Liver (tissue), 9 donors: ENCODE data around the gene PEAK3. TPM values are rescaled to one million over a fixed set of nuclear protein-coding genes. Genes with fewer than 3 reads are reported as not detected.
A peak's percentile ranks its signal among the peaks of the same experiment; 100 is the strongest.

ENCODE experiments used
- DNase-seq: peaks from one replicate; pipeline ENCODE4 v3.0.0-alpha.2; 2017; ENCODE audit warnings: low spot score
- H3K27ac ChIP-seq, 2 donors: one replicate each; pipeline ENCODE4 v1.7.0; 2013; ENCODE audit warnings: inconsistent platforms in 2 of 2, low read length in 2 of 2, control low read depth in 1 of 2, low read depth in 1 of 2, mild to moderate bottlenecking in 1 of 2
- H3K27me3 ChIP-seq, 4 donors: one replicate each; pipeline versions ENCODE4 v1.6.1 to v1.7.0; 2013; ENCODE audit warnings: low read length in 3 of 4, inconsistent platforms in 1 of 4, mild to moderate bottlenecking in 1 of 4, moderate library complexity in 1 of 4; ENCODE audit not compliant: control insufficient read depth in 4 of 4, insufficient read depth in 4 of 4
- H3K36me3 ChIP-seq, 4 donors: one replicate each; pipeline versions ENCODE4 v1.6.1 to v1.7.0; 2013; ENCODE audit warnings: low read length in 3 of 4, mild to moderate bottlenecking in 3 of 4, low read depth in 1 of 4, moderate library complexity in 1 of 4; ENCODE audit not compliant: control insufficient read depth in 4 of 4, insufficient read depth in 3 of 4
- H3K4me1 ChIP-seq, 4 donors: one replicate each; pipeline versions ENCODE4 v1.6.1 to v1.7.0; 2013; ENCODE audit warnings: low read length in 3 of 4, mild to moderate bottlenecking in 3 of 4, moderate library complexity in 1 of 4; ENCODE audit not compliant: control insufficient read depth in 4 of 4, insufficient read depth in 4 of 4
- H3K4me3 ChIP-seq, 3 donors: one replicate each; pipeline versions ENCODE4 v1.6.1 to v1.7.0; 2013; ENCODE audit warnings: low read length in 3 of 3, control low read depth in 1 of 3, low read depth in 1 of 3, mild to moderate bottlenecking in 1 of 3
- H3K9ac ChIP-seq, 2 donors: one replicate each; pipeline ENCODE4 v1.7.0; 2013; ENCODE audit warnings: low read length in 2 of 2, mild to moderate bottlenecking in 2 of 2, moderate library complexity in 2 of 2, control low read depth in 1 of 2, low read depth in 1 of 2
- H3K9me3 ChIP-seq, 4 donors: one replicate each; pipeline versions ENCODE4 v1.6.1 to v1.7.0; 2013; ENCODE audit warnings: low read length in 3 of 4; ENCODE audit not compliant: control insufficient read depth in 4 of 4
- ATF3 ChIP-seq: IDR thresholded peaks from 2 replicates; pipeline ENCODE4 v1.6.1; 2016; ENCODE audit warnings: antibody characterized with exemption
- EGR1 ChIP-seq, 2 donors: IDR thresholded peaks; 2 replicates each; pipeline ENCODE4 v1.6.1; 2016 to 2018; ENCODE audit warnings: antibody characterized with exemption in 2 of 2, low read depth in 2 of 2
- FOXA1 ChIP-seq: IDR thresholded peaks from 2 replicates; pipeline ENCODE4 v1.6.1; 2016; ENCODE audit warnings: antibody characterized with exemption
- FOXA2 ChIP-seq: IDR thresholded peaks from 2 replicates; pipeline ENCODE4 v1.6.1; 2016; ENCODE audit warnings: antibody characterized with exemption
- GABPA ChIP-seq, 2 donors: IDR thresholded peaks in 1 of 2; conservative IDR thresholded peaks in 1 of 2; 2 replicates each; pipeline ENCODE4 v1.6.1; 2016; ENCODE audit warnings: antibody characterized with exemption in 2 of 2, mild to moderate bottlenecking in 1 of 2, moderate library complexity in 1 of 2
- HNF4A ChIP-seq, 2 donors: conservative IDR thresholded peaks; 2 replicates each; pipeline ENCODE4 v1.6.1; 2016; ENCODE audit warnings: antibody characterized with exemption in 2 of 2, mild to moderate bottlenecking in 2 of 2
- HNF4G ChIP-seq: IDR thresholded peaks from 2 replicates; pipeline ENCODE4 v1.6.1; 2016; ENCODE audit warnings: antibody characterized with exemption
- JUND ChIP-seq, 2 donors: IDR thresholded peaks; 2 replicates each; pipeline ENCODE4 v1.6.1; 2016; ENCODE audit warnings: antibody characterized with exemption in 2 of 2
- MAX ChIP-seq: IDR thresholded peaks from 2 replicates; pipeline ENCODE4 v1.6.1; 2016; ENCODE audit warnings: antibody characterized with exemption
- NR2F2 ChIP-seq: IDR thresholded peaks from 2 replicates; pipeline ENCODE4 v1.6.1; 2016; ENCODE audit warnings: antibody characterized with exemption
- RAD21 ChIP-seq, 2 donors: IDR thresholded peaks; 2 replicates each; pipeline ENCODE4 v1.6.1; 2016; ENCODE audit warnings: antibody characterized with exemption in 2 of 2, mild to moderate bottlenecking in 2 of 2
- RXRA ChIP-seq, 2 donors: IDR thresholded peaks; 2 replicates each; pipeline ENCODE4 v1.6.1; 2017 to 2018; ENCODE audit warnings: antibody characterized with exemption in 2 of 2, mild to moderate bottlenecking in 1 of 2
- SP1 ChIP-seq: IDR thresholded peaks from 2 replicates; pipeline ENCODE4 v1.6.1; 2018; ENCODE audit warnings: antibody characterized with exemption, mild to moderate bottlenecking
- TAF1 ChIP-seq: conservative IDR thresholded peaks from 2 replicates; pipeline ENCODE4 v1.6.1; 2016; ENCODE audit warnings: antibody characterized with exemption, mild to moderate bottlenecking
- YY1 ChIP-seq: IDR thresholded peaks from 2 replicates; pipeline ENCODE4 v1.6.1; 2016; ENCODE audit warnings: antibody characterized with exemption, mild to moderate bottlenecking
- ZBTB33 ChIP-seq: IDR thresholded peaks from 2 replicates; pipeline ENCODE4 v1.6.1; 2016; ENCODE audit warnings: antibody characterized with exemption
- WGBS: extraction: QIAGEN DNeasy Blood & Tissue Kit; methylation state at CpG from one replicate; pipeline ENCODE4 v1.1.7; 2013; 5-methylcytosine and 5-hydroxymethylcytosine counted together
- polyA plus RNA-seq, 2 donors: library from polyadenylated mRNA; stranded (reverse) in 1 of 2; unstranded in 1 of 2; fragments of 200-250 nt in 1 of 2; fragments of >200 nt in 1 of 2; fragmentation: Nextera tagmentation in 1 of 2; extraction: Ambion mirVana in 1 of 2; gene quantifications; one replicate each; pipeline versions ENCODE4 v1.2.1 to v1.2.3, GENCODE V29; 2013 to 2015
- total RNA-seq, 2 donors: library from RNA; depleted of rRNA; stranded (reverse); fragments of >200 nt; gene quantifications; one replicate each; pipeline ENCODE4 v1.2.3, GENCODE V29; 2014
- TF ChIP-seq, protein P1 (sequence below): fragments of 150-350 bp; IDR thresholded peaks from 2 replicates; pipeline ENCODE4 v1.5.1; 2017; ENCODE audit warnings: improper control_type of control experiment, low read depth, low read length; ENCODE audit not compliant: missing input control
- TF ChIP-seq, protein P2 (sequence below): IDR thresholded peaks from 2 replicates; pipeline ENCODE4 v1.6.1; 2016; ENCODE audit warnings: antibody characterized with exemption, mild to moderate bottlenecking
- donor health status: healthy.
- donor health status: healthy.
- donor health status: healthy.
- donor health status: healthy.
- donor health status: healthy.

The PEAK3 gene
- total and polyA plus RNA-seq, 4 donors = 0.09 to 0.67 (median 0.31) TPM

DNA sequence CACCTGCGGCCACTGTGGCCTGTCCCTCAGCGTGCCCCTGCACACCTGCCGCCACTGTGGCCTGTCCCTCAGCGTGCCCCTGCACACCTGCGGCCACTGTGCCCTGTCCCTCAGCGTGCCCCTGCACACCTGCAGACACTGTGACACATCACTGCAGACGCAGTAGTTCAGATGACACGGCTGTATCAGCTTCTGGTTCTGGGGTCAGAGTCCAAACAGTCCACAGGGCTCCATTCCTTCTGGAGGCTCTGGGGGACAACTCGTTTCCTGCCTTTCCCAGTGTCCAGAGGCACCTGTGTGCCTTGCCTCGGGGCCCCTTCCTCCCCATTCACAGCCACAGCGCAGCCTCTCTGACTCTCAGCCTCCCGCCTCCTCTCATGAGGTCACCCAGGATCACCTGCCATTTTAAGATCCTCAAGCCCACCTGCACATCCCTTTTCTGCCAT is 39.9 kb downstream of the PEAK3 start:
- H3K36me3 ChIP-seq = peaks cover 10 to 33% (median 25%) of the 10 kb centered on the region in 4 donors
- no peak for TF ChIP-seq JUND (IDR thresholded peaks at IDR 0.05)
- no peak for TF ChIP-seq ATF3
- no peak for TF ChIP-seq NR2F2
- TF ChIP-seq RAD21 (IDR thresholded peaks at IDR 0.05) = peak in 1 of 2 donors; percentile 27
- TF ChIP-seq YY1 = no peak
- TF ChIP-seq TAF1 = no peak
- TF ChIP-seq MAX = no peak
- peak in 1 of 2 donors; percentile 19 for TF ChIP-seq RXRA (IDR thresholded peaks at IDR 0.05)
- TF ChIP-seq FOXA2 = no peak
- peak; percentile 79 for TF ChIP-seq SP1
- TF ChIP-seq EGR1 (IDR thresholded peaks at IDR 0.05; ENCODE audit: low read depth in 2 of 2) = no peak
- no peak for TF ChIP-seq GABPA (IDR thresholded peaks at IDR 0.05 in 1 of 2, conservative IDR thresholded peaks at IDR 0.05 in 1 of 2)
- peak; percentile 85 to 88 for TF ChIP-seq HNF4A (conservative IDR thresholded peaks at IDR 0.05)
- no peak for TF ChIP-seq ZBTB33
- TF ChIP-seq HNF4G = peak; percentile 63
- no peak for TF ChIP-seq FOXA1
- TF ChIP-seq, protein P1, sequence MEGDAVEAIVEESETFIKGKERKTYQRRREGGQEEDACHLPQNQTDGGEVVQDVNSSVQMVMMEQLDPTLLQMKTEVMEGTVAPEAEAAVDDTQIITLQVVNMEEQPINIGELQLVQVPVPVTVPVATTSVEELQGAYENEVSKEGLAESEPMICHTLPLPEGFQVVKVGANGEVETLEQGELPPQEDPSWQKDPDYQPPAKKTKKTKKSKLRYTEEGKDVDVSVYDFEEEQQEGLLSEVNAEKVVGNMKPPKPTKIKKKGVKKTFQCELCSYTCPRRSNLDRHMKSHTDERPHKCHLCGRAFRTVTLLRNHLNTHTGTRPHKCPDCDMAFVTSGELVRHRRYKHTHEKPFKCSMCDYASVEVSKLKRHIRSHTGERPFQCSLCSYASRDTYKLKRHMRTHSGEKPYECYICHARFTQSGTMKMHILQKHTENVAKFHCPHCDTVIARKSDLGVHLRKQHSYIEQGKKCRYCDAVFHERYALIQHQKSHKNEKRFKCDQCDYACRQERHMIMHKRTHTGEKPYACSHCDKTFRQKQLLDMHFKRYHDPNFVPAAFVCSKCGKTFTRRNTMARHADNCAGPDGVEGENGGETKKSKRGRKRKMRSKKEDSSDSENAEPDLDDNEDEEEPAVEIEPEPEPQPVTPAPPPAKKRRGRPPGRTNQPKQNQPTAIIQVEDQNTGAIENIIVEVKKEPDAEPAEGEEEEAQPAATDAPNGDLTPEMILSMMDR = no peak
- TF ChIP-seq, protein P2, sequence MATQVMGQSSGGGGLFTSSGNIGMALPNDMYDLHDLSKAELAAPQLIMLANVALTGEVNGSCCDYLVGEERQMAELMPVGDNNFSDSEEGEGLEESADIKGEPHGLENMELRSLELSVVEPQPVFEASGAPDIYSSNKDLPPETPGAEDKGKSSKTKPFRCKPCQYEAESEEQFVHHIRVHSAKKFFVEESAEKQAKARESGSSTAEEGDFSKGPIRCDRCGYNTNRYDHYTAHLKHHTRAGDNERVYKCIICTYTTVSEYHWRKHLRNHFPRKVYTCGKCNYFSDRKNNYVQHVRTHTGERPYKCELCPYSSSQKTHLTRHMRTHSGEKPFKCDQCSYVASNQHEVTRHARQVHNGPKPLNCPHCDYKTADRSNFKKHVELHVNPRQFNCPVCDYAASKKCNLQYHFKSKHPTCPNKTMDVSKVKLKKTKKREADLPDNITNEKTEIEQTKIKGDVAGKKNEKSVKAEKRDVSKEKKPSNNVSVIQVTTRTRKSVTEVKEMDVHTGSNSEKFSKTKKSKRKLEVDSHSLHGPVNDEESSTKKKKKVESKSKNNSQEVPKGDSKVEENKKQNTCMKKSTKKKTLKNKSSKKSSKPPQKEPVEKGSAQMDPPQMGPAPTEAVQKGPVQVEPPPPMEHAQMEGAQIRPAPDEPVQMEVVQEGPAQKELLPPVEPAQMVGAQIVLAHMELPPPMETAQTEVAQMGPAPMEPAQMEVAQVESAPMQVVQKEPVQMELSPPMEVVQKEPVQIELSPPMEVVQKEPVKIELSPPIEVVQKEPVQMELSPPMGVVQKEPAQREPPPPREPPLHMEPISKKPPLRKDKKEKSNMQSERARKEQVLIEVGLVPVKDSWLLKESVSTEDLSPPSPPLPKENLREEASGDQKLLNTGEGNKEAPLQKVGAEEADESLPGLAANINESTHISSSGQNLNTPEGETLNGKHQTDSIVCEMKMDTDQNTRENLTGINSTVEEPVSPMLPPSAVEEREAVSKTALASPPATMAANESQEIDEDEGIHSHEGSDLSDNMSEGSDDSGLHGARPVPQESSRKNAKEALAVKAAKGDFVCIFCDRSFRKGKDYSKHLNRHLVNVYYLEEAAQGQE = no peak
- H3K4me1 ChIP-seq = peaks cover 20 to 53% (median 46%) of the 10 kb centered on the region in 4 donors
- H3K9me3 ChIP-seq = no peaks in the 10 kb centered on the region
- no peaks in the 10 kb centered on the region for H3K27me3 ChIP-seq
- H3K9ac ChIP-seq = no peak overlapping the region
- DNase-seq = no peak
- H3K27ac ChIP-seq = no peak overlapping the region
- H3K4me3 ChIP-seq = no peak overlapping the region
- 57% methylated on average over 12 of the region's 12 CpGs for WGBS
